Fibroblast of the aortic adventitia (primary cell): ENCODE data around the gene POU3F1. TPM values are rescaled to one million over a fixed set of nuclear protein-coding genes. Genes with fewer than 3 reads are reported as not detected.

Experiments
- DNase-seq: peaks from one replicate; pipeline ENCODE4 v3.0.0-alpha.2; 2010; ENCODE audit warnings: low read depth
- H3K4me3 ChIP-seq: 2 replicates; pipeline ENCODE4 v1.5.1; 2011; ENCODE audit warnings: low read depth, mild to moderate bottlenecking, control low read depth, low read length, moderate library complexity
- total RNA-seq: library from RNA; depleted of rRNA; stranded (reverse); fragments of >200 nt; gene quantifications from 2 replicates; pipeline ENCODE4 v1.2.3, GENCODE V29; 2012; ENCODE audit warnings: low replicate concordance
- TF ChIP-seq, protein P1 (sequence below): IDR thresholded peaks from 2 replicates; pipeline ENCODE4 v1.5.1; 2011; ENCODE audit warnings: mild to moderate bottlenecking, low read length, control low read depth, inconsistent platforms; ENCODE audit not compliant: insufficient read depth

POU3F1 gene
- total RNA-seq, 1 donor, result not detected

DNA sequence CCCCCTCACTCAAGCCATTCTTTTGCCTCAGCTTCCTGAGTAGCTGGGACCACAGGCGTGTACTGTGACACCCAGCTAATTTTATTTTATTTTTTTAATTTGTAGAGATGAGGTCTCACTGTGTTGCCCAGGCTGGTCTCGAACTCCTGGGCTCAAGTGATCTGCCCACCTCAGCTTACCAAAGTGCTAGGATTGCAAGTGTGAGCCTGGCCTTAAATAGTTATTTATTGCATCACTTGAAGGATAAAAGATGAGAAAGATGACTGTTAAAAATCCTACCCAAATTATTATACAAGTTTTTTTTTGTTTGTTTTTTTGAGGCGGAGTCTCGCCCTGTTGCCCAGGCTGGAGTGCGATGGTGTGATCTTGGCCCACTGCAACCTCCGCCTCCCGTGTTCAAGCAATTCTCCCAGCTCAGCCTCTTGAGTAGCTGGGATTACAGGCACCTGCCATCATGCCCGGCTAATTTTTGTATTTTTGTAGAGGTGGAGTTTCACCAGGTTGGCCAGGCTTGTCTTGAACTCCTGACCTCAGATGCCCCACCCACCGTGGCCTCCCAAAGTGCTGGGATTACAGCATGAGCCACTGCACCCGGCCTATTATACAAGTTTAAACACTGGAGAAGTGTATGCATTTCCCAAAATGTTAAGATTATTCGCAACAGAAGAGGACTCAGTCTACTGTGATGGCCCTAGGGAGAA, 31.7 kb downstream of the POU3F1 start:
- TF ChIP-seq, protein P1, sequence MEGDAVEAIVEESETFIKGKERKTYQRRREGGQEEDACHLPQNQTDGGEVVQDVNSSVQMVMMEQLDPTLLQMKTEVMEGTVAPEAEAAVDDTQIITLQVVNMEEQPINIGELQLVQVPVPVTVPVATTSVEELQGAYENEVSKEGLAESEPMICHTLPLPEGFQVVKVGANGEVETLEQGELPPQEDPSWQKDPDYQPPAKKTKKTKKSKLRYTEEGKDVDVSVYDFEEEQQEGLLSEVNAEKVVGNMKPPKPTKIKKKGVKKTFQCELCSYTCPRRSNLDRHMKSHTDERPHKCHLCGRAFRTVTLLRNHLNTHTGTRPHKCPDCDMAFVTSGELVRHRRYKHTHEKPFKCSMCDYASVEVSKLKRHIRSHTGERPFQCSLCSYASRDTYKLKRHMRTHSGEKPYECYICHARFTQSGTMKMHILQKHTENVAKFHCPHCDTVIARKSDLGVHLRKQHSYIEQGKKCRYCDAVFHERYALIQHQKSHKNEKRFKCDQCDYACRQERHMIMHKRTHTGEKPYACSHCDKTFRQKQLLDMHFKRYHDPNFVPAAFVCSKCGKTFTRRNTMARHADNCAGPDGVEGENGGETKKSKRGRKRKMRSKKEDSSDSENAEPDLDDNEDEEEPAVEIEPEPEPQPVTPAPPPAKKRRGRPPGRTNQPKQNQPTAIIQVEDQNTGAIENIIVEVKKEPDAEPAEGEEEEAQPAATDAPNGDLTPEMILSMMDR, result no peak
- H3K4me3 ChIP-seq, result no peak overlapping the region
- DNase-seq, result no peak

DNA sequence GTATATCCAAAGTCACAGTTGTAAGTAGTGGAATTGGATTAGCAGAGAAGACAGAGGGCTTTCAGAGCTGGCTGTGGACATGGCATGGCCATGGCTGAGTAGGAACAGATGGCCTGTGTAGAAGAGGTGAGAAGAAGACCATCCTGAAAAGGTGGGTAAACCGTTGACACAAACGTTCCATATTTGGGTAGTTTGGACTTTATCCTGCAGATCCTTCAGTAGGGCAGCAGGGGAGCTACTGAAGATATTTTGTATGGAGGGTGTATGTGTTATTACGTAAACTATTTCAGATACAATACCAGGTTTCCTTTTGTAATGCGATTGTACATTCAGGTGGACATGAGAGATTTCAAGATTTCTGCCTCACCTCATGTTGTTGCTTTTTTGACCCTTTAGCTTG, 32.4 kb downstream of the POU3F1 start:
- TF ChIP-seq, protein P1, result peak; percentile 30
- peak overlapping the region; percentile 93 for H3K4me3 ChIP-seq
- no peak for DNase-seq

DNA sequence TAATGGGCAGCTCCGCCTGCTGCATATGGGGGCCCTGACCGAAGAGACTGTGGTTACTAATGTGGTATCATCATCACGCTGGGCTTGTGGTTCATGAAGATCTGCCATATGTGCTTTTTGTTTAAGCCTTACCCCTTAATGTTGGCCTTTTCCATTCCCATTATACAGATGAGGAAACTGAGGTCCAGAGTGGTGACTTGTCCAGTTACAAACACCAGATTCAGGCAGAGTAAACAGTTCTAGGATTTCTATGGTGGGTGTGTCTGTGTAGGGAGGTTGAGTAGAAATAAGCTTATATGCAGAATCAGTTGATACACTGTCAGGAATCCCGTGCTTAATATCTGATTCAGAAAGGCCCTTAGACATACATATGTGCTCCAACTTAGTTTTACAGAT, 33.4 kb downstream of the POU3F1 start:
- peak overlapping the region; percentile 93 for H3K4me3 ChIP-seq
- TF ChIP-seq, protein P1, result no peak
- no peak for DNase-seq

DNA sequence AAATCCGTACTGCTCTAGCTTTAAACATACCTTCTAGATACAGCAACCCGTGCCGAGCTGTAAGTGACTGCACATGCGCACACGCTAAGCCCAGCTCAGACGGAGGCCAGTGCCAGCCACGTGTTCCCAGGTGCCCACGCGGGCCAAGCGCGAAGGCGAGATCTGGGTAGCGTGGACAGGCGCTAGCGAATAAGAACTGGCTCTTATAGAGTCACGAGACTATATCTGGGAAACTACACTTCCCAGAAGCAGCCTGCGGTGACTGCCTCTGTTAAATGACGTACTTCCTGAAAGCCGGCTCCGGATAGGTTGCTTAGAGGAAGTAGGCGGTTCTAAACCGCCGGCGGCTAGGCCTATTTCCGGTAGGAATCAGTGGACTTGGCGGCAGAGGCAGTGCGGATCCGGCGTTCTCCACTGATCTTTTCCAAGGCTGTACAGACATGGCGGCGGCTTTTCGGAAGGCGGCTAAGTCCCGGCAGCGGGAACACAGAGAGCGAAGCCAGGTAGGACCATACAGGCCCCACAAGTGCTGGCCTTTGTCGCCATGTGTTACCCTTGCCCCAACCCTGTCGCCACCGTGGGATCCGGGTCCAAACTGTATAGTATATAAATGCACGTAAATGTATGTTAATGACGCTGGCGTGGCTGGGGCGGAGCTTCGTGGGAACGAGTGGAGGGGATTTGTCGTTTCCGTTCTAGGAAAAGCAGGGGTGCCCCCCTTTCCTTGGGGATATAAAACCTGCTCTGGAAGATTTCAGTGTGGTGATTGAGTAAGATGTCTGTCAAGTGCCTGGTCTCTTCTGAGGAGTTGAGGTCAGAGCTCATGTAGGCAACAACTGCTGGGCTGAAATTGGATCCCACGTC, 34.0 kb downstream of the POU3F1 start, which contains the start of gene UTP11:
Gene UTP11 (plus strand): TSS at position 372 of the 864 bp plus-strand sequence. CDS start 69 bp downstream, at position 441.
- H3K4me3 ChIP-seq, result peak within 1 kb of the TSS; percentile 93
- DNase-seq, result peak; percentile 100
- TF ChIP-seq, protein P1, result no peak

DNA sequence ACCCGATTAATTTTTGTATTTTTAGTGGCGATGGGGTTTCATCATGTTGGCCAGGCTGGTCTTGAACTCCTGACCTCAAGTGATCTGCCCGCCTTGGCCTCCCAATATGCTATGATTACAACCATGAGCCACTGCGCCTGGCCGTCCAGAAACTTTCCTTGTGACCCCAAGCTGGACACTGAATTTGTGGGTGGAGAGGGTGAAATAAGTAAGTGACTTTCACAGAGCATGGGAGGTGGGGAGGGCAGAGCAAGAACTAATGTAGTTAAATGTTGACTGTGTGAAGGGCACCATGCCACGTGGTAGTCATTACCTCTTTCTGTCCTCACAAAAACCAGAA, 36.8 kb downstream of the POU3F1 start:
- TF ChIP-seq, protein P1, result no peak
- H3K4me3 ChIP-seq, result no peak overlapping the region
- no peak for DNase-seq

DNA sequence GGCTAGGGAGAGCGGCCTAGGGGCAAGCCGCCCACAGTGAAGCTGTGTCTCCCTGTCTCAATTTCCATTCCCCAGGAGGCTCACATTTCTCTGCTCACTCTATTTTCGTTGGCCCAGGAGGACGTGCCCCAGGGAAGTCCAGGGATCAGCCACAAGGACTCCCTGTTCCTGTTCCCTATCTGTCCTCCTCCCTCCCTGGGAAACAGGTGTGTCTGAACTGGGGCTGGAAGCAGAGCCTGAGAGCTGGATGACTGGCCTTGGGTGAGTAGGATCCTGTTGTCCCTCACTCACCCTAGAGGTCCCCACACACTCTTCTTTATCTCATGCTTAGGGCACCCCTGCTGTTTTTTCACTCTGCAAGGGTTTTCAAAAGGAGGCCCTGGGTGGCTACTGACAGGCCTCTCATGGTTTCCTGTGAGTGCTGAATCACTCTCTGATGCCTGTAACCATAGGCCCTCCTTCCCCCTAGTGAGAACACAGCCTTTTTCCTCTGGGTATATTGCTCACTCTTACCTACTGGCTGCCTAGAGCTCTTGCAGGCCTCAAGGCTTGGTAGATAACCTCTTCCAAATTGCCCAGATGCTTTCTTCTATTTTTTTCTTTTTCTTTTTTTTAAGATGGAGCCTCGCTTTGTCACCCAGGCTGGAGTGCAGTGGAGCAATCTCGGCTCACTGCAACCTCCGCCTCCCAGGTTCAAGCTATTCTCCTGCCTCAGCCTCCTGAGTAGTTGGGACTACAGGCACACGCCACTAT, 37.3 kb downstream of the POU3F1 start:
- TF ChIP-seq, protein P1, result peak; percentile 20
- no peak overlapping the region for H3K4me3 ChIP-seq
- DNase-seq, result peak; percentile 75
